Neural cell (in vitro differentiated cells): ENCODE data around the gene COL28A1. TPM values are rescaled to one million over a fixed set of nuclear protein-coding genes. Genes with fewer than 3 reads are reported as not detected.

ENCODE experiments used
- H2AFZ ChIP-seq: fragments of 200-600, 300-800 bp; sonication (generic), shearing (Covaris generic); 2 replicates; pipeline ENCODE4 v1.6.0; 2014; ENCODE audit warnings: low read depth, mild to moderate bottlenecking, antibody characterized with exemption, low read length, moderate library complexity
- H3F3A ChIP-seq: fragments of 200-600 bp; shearing (Covaris generic); 2 replicates; pipeline ENCODE4 v1.6.1; 2016; ENCODE audit warnings: mild to moderate bottlenecking, moderate library complexity, mixed read lengths, antibody characterized with exemption, low read length; ENCODE audit not compliant: insufficient read depth, poor library complexity, severe bottlenecking
- H3K27ac ChIP-seq: fragments of 200-600, 300-800 bp; sonication (generic), shearing (Covaris generic); 2 replicates; pipeline ENCODE4 v1.5.1; 2014; ENCODE audit warnings: mild to moderate bottlenecking, low read length, moderate library complexity
- H3K27me3 ChIP-seq: fragments of 300-800, 200-600 bp; sonication (generic), shearing (Covaris generic); 2 replicates; pipeline ENCODE4 v1.6.0; 2014; ENCODE audit warnings: mild to moderate bottlenecking, low read depth, low read length, moderate library complexity; ENCODE audit not compliant: insufficient read depth
- H3K36me3 ChIP-seq: fragments of 300-800, 200-600 bp; sonication (generic), shearing (Covaris generic); 2 replicates; pipeline ENCODE4 v1.5.1; 2014; ENCODE audit warnings: mild to moderate bottlenecking, antibody characterized with exemption, low read length, moderate library complexity; ENCODE audit not compliant: insufficient read depth
- H3K4me2 ChIP-seq: fragments of 300-800, 200-600 bp; sonication (generic), shearing (Covaris generic); 2 replicates; pipeline ENCODE4 v1.6.0; 2014; ENCODE audit warnings: mild to moderate bottlenecking, low read length
- H3K4me3 ChIP-seq: fragments of 300-800, 200-600 bp; sonication (generic), shearing (Covaris generic); 2 replicates; pipeline ENCODE4 v1.5.1; 2014; ENCODE audit warnings: mild to moderate bottlenecking, low read length, moderate library complexity
- H3K79me2 ChIP-seq: fragments of 200-600 bp; shearing (Covaris generic); replicated peaks from 2 replicates; pipeline ENCODE4 v1.6.0; 2014; ENCODE audit warnings: mild to moderate bottlenecking, low read length, moderate library complexity; ENCODE audit not compliant: insufficient read depth
- H3K9ac ChIP-seq: fragments of 300-800, 200-600 bp; sonication (generic), shearing (Covaris generic); 2 replicates; pipeline ENCODE4 v1.6.1; 2016; ENCODE audit warnings: mild to moderate bottlenecking, low read length, mixed read lengths
- H3K9me2 ChIP-seq: fragments of 200-600 bp; shearing (Covaris generic); 2 replicates; pipeline ENCODE4 v1.6.1; 2016; ENCODE audit warnings: mild to moderate bottlenecking, low read length, mixed read lengths; ENCODE audit not compliant: insufficient read depth
- H3K9me3 ChIP-seq: fragments of 200-600, 300-800 bp; sonication (generic), shearing (Covaris generic); 2 replicates; pipeline ENCODE4 v1.6.1; 2016; ENCODE audit warnings: mild to moderate bottlenecking, mixed run types, low read length, moderate library complexity, mixed read lengths
- H4K20me1 ChIP-seq: fragments of 200-600 bp; shearing (Covaris generic); 2 replicates; pipeline ENCODE4 v1.6.1; 2016; ENCODE audit warnings: mild to moderate bottlenecking, mixed run types; ENCODE audit not compliant: insufficient read depth
- CTCF ChIP-seq: fragments of 450-650 bp; IDR thresholded peaks from 2 replicates; pipeline ENCODE4 v1.5.1; 2014; ENCODE audit warnings: antibody characterized with exemption, mild to moderate bottlenecking, moderate library complexity; ENCODE audit not compliant: poor library complexity, severe bottlenecking
- EP300 ChIP-seq: fragments of 450-650 bp; conservative IDR thresholded peaks from 2 replicates; pipeline ENCODE4 v1.6.1; 2014; ENCODE audit warnings: antibody characterized with exemption, mild to moderate bottlenecking, moderate library complexity; ENCODE audit not compliant: poor library complexity, severe bottlenecking
- EZH2 ChIP-seq: fragments of 200-600, 300-800 bp; shearing (Covaris generic), sonication (generic); IDR thresholded peaks from 2 replicates; pipeline ENCODE4 v1.6.1; 2014; ENCODE audit warnings: antibody characterized with exemption, low read length, borderline replicate concordance, mild to moderate bottlenecking; ENCODE audit not compliant: insufficient read depth, poor library complexity, severe bottlenecking
- MXI1 ChIP-seq: fragments of 450-650 bp; conservative IDR thresholded peaks from 2 replicates; pipeline ENCODE4 v1.6.1; 2014; ENCODE audit warnings: antibody characterized with exemption, mild to moderate bottlenecking; ENCODE audit not compliant: poor library complexity, severe bottlenecking
- POLR2AphosphoS5 ChIP-seq: IDR thresholded peaks from 2 replicates; pipeline ENCODE4 v1.6.1; 2012
- RAD21 ChIP-seq: fragments of 450-650 bp; conservative IDR thresholded peaks from 2 replicates; pipeline ENCODE4 v1.6.1; 2014; ENCODE audit warnings: antibody characterized with exemption, mild to moderate bottlenecking, moderate library complexity
- REST ChIP-seq: IDR thresholded peaks from 2 replicates; pipeline ENCODE4 v1.6.1; 2012; ENCODE audit warnings: borderline replicate concordance
- SMC3 ChIP-seq: fragments of 450-650 bp; conservative IDR thresholded peaks from 2 replicates; pipeline ENCODE4 v1.6.1; 2014; ENCODE audit warnings: antibody characterized with exemption, mild to moderate bottlenecking, moderate library complexity; ENCODE audit not compliant: poor library complexity
- TAF1 ChIP-seq: IDR thresholded peaks from 2 replicates; pipeline ENCODE4 v1.6.1; 2012; ENCODE audit warnings: low read depth
- polyA plus RNA-seq: library from polyadenylated mRNA; depleted of rRNA; stranded (reverse); fragments of >200 nt; gene quantifications from 2 replicates; pipeline ENCODE4 v1.2.3, GENCODE V29; 2014

The COL28A1 gene
- polyA plus RNA-seq, 1 donor from 2014 or later = 1.0 TPM

GRCh38 chr7:7550663-7551062, 15.0 kb upstream of the COL28A1 start:
- Histone ChIP-seq H3K9ac (no peak overlapping the region), H3K4me3 (no peak overlapping the region), H3K36me3 (no peaks in the 10 kb centered on the region), H3K79me2 (no peaks in the 10 kb centered on the region), H3K4me2 (no peak overlapping the region), H3K9me3 (no peaks in the 10 kb centered on the region), H3F3A (no peaks in the 10 kb centered on the region), H3K27ac (no peak overlapping the region), H3K27me3 (no peaks in the 10 kb centered on the region), H4K20me1 (no peaks in the 10 kb centered on the region), H3K9me2 (no peaks in the 10 kb centered on the region), H2AFZ (no peak overlapping the region)
- TF ChIP-seq MXI1 = no peak
- TF ChIP-seq EZH2 = no peak
- no peak for TF ChIP-seq SMC3
- TF ChIP-seq TAF1 = no peak
- no peak for TF ChIP-seq RAD21
- no peak for TF ChIP-seq EP300
- TF ChIP-seq CTCF = no peak
- no peak for TF ChIP-seq POLR2AphosphoS5
- no peak for TF ChIP-seq REST

- Histone ChIP-seq H3K4me3 (no peak overlapping the region), H3F3A (no peaks in the 10 kb centered on the region), H3K36me3 (no peaks in the 10 kb centered on the region), H3K9me2 (no peaks in the 10 kb centered on the region), H3K9ac (no peak overlapping the region), H3K27me3 (no peaks in the 10 kb centered on the region), H3K27ac (no peak overlapping the region), H3K9me3 (no peaks in the 10 kb centered on the region), H3K4me2 (no peak overlapping the region), H2AFZ (no peak overlapping the region), H3K79me2 (no peaks in the 10 kb centered on the region), H4K20me1 (no peaks in the 10 kb centered on the region)
- TF ChIP-seq EZH2 = no peak
- TF ChIP-seq REST = no peak
- no peak for TF ChIP-seq MXI1
- no peak for TF ChIP-seq SMC3
- TF ChIP-seq EP300 = no peak
Observed at GRCh38 chr7:7548407-7548806, 12.7 kb upstream of the COL28A1 start.
